Lower lobe of right lung (tissue), 2 donors: Measurements from ENCODE around the gene RANBP9. TPM values are rescaled to one million over a fixed set of nuclear protein-coding genes. Genes with fewer than 3 reads are reported as not detected.
A peak's percentile ranks its signal among the peaks of the same experiment; 100 is the strongest.

ENCODE experiments used
- ATAC-seq, 2 donors: fragments of 200-7000 bp; cut with Tn5 transposase; one replicate each; pipeline ENCODE4 v1.9.1; 2020 to 2022; ENCODE audit warnings: mild to moderate bottlenecking in 2 of 2, moderate library complexity in 2 of 2
- DNase-seq: peaks from one replicate; pipeline ENCODE4 v3.0.0-alpha.2; 2020
- H3K27ac ChIP-seq: fragments of 200-600 bp; one replicate; pipeline ENCODE4 v1.8.0; 2022
- H3K27me3 ChIP-seq: fragments of 200-600 bp; one replicate; pipeline ENCODE4 v1.8.0; 2022; ENCODE audit warnings: low read depth
- H3K36me3 ChIP-seq: fragments of 200-600 bp; one replicate; pipeline ENCODE4 v1.8.0; 2022; ENCODE audit warnings: mild to moderate bottlenecking
- H3K4me1 ChIP-seq: fragments of 200-600 bp; one replicate; pipeline ENCODE4 v1.8.0; 2022
- H3K4me3 ChIP-seq: fragments of 200-600 bp; one replicate; pipeline ENCODE4 v1.8.0; 2022; ENCODE audit warnings: mild to moderate bottlenecking
- H3K9me3 ChIP-seq: fragments of 200-600 bp; one replicate; pipeline ENCODE4 v1.8.0; 2022
- CTCF ChIP-seq: fragments of 200-600 bp; IDR thresholded peaks from one replicate; pipeline ENCODE4 v1.8.0; 2022; ENCODE audit warnings: antibody characterized with exemption, mild to moderate bottlenecking
- intact Hi-C: fragments of 100-400 bp; cut with DNase I; formaldehyde crosslinking; loops from one replicate; pipeline ENCODE4 v1.11.0; 2022
- total RNA-seq: library from RNA; stranded (reverse); fragmentation: NEBNext Ultra II Directional; extraction: Animal tissue kit (Norgen Biotek cat#: 25700); gene quantifications from one replicate; pipeline ENCODE4 v1.2.1, GENCODE V29; 2021
- donor health status: DM: no; HTN: yes; CAD: no; lungs with severe emphysema.

The RANBP9 gene
- total RNA-seq, 1 donor from 2014 or later, result 37.0 TPM

GRCh38 chr6:13689511-13690256 is 22.0 kb downstream of the RANBP9 start:
- intact Hi-C loops, result no loop called here
- no peaks in the 10 kb centered on the region for H3K9me3 ChIP-seq
- H3K27me3 ChIP-seq, result no peaks in the 10 kb centered on the region
- no peak overlapping the region for H3K4me3 ChIP-seq
- H3K27ac ChIP-seq, result no peak overlapping the region
- no peak for DNase-seq
- peaks cover 4% of the 10 kb centered on the region for H3K36me3 ChIP-seq
- H3K4me1 ChIP-seq, result peaks cover 22% of the 10 kb centered on the region
- no peak for ATAC-seq
- TF ChIP-seq CTCF, result no peak

- Histone ChIP-seq H3K4me3 (no peak overlapping the region), H3K9me3 (no peaks in the 10 kb centered on the region), H3K36me3 (peaks cover 4% of the 10 kb centered on the region), H3K27me3 (no peaks in the 10 kb centered on the region), H3K4me1 (peaks cover 22% of the 10 kb centered on the region), H3K27ac (no peak overlapping the region)
- DNase-seq, result no peak
- no peak for TF ChIP-seq CTCF
- no peak for ATAC-seq
- intact Hi-C loops, result no loop called here
Measured at GRCh38 chr6:13688692-13689196, 22.9 kb downstream of the RANBP9 start.

GRCh38 chr6:13687917-13688351 is 23.7 kb downstream of the RANBP9 start:
- H3K9me3 ChIP-seq, result no peaks in the 10 kb centered on the region
- peaks cover 22% of the 10 kb centered on the region for H3K4me1 ChIP-seq
- no peak for TF ChIP-seq CTCF

GRCh38 chr6:13684855-13685254 is 26.8 kb downstream of the RANBP9 start:
- no peaks in the 10 kb centered on the region for H3K27me3 ChIP-seq
- no peaks in the 10 kb centered on the region for H3K36me3 ChIP-seq
- no peak overlapping the region for H3K27ac ChIP-seq
- no peak for DNase-seq
- ATAC-seq, result no peak
- peaks cover 19% of the 10 kb centered on the region for H3K4me1 ChIP-seq
- H3K4me3 ChIP-seq, result no peak overlapping the region
- intact Hi-C loops, result no loop called here
- no peaks in the 10 kb centered on the region for H3K9me3 ChIP-seq
- TF ChIP-seq CTCF, result no peak

More at GRCh38 chr6:13687917-13688351, 23.7 kb downstream of the RANBP9 start:
- ATAC-seq (peak; percentile 69 to 79), DNase-seq (no peak)
- no peak overlapping the region for H3K27ac ChIP-seq
- H3K36me3 ChIP-seq, result peaks cover 4% of the 10 kb centered on the region
- H3K4me3 ChIP-seq, result no peak overlapping the region
- intact Hi-C loops, result no loop called here
- no peaks in the 10 kb centered on the region for H3K27me3 ChIP-seq

GRCh38 chr6:13683038-13683437 is 28.6 kb downstream of the RANBP9 start:
- H3K4me3 ChIP-seq, result no peak overlapping the region
- no peak for DNase-seq
- H3K27ac ChIP-seq, result no peak overlapping the region
- no peak for TF ChIP-seq CTCF
- no peaks in the 10 kb centered on the region for H3K27me3 ChIP-seq
- peaks cover 20% of the 10 kb centered on the region for H3K4me1 ChIP-seq
- no peak for ATAC-seq
- H3K9me3 ChIP-seq, result no peaks in the 10 kb centered on the region
- H3K36me3 ChIP-seq, result no peaks in the 10 kb centered on the region
- intact Hi-C loops, result no loop called here
